Globus pallidus (tissue), 1 donor: ENCODE results near the gene RPH3AL.
A peak's percentile ranks its signal among the peaks of the same experiment; 100 is the strongest.
"Not testable (repeated sequence)": the region's sequence is repeated elsewhere in the genome, so short reads cannot be mapped to it uniquely, and the experiment has no call there.

ENCODE experiments used
- DNase-seq: peaks from one replicate; pipeline ENCODE4 v3.0.0-alpha.2; 2015; ENCODE audit warnings: low spot score

The RPH3AL gene

DNA sequence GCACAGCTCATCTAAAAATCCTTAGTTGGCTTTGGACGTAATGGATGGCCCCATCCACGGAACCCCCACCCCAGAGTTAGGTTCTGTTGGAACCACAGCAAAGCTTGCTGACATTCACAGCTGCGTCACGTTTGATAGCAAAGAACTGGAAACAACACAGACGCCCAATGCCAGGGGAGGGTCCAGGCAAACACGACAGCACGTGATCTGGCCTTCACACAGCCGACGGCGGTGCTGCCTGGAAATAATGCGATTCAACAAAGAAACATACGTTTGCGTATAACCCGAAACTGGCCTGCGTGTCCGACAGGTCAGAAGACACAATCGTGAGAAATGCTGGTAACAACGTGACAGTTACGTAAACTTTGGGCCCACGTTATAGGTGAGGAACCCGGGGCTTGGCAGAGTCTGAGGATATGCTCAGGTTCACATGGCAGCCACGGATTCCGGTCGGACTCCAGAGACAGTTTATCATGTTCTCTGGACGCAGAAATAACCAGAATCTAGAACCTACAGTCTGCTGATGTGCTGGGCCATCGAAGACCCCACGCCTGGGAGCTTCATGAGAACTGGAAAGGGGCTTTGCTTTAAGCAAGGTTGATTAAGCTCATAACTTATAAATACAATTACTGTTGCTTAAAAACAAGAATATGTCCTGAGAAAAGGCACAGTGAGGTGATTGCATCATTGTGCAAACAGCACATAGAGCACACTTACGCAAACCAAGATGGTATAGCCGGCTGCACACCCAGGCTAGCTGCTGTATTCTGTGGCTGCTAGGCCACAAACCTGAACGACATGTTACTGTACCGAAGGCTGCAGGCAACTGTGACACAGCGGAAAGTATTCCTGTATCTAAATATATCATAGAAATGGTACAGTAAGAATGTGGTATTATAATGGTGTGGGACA, 70.4 kb downstream of the RPH3AL start:
- DNase-seq: no peak

DNA sequence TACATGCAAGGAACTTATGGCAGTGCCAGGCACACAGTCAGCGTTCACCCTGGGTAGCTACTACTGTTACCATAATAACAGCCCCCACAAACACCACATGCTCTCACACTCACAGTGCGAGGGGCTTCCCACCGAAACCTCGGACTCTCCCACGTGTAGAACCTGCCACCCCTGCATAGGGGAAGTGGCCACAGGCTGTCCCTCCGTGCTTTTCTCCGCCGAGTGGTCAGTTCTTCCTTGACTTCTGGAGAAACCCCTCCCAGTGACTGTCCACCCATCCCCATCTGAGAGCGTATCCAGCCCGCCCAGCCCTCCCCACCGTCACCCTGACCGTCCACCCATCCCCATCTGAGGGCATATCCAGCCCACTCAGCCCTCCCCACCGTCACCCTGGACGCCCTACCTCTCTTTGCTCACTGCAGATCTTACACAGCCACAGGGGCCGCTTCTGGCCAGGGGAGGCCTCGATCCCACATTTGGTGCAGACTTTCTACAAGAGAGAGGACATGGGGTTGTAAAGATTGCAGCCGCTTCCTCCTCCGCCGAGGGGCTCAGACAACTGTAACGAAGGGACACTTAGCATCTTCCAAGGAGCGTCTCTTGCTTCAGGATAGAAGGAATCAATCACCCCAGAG, 71.1 kb downstream of the RPH3AL start:
- no peak for DNase-seq

DNA sequence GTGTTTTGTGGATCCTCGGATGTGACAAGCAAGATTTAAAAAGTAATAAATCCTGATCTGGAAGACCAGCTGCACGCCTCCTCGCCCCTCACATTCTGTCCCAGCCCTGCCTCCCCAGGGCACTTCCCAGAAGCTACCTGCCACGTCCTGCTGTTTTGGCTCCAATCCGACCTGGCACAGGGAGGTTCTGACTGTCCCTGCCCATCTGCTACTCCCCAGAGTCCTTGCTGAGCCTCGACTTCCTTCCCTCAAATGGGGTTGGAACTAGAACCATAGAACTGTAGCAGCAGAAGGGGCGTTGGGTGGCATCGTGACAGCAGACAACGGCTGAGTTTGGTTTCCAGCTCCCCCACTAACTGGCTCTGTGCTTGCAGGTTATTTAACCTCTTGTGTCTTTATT, 71.7 kb downstream of the RPH3AL start:
- no peak for DNase-seq

DNA sequence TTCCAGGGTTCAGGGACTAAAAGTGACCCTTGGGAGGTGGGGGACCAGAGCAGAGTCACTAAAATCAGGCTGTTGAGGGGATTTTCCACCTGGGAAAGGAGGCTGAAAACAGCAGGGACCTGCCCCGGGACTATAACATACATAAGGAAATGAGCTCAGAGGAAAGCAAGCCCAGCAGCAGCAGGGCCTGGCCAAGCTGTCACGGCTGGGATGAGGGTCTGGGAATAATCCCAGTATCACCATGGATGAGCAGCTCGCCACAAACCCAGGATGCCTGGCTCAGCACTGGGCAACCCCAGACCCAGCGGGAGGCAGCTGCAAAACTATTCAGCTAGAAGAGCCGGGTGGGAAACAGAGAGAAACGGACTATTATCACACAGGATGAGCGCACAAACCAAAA, 72.4 kb downstream of the RPH3AL start:
- no peak for DNase-seq

DNA sequence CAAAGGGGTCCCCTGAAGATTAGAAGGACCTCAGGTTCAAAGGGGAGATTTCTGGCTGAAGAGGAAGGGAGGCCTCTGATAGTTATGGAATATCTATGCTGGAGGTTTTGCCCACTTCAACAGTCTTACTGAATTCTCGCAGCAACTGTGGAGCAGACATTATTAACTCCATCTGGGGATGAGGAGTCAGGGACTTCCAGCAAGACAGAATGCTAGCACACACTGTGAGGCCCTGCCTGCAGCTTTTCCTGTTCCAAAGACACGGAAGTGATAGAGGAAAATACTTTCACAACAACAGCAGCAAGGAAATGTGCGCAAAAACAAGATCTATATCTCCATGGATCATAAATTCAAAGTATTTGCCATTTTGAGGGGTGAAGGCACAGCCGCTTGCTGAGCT, 72.8 kb downstream of the RPH3AL start:
- DNase-seq: no peak

DNA sequence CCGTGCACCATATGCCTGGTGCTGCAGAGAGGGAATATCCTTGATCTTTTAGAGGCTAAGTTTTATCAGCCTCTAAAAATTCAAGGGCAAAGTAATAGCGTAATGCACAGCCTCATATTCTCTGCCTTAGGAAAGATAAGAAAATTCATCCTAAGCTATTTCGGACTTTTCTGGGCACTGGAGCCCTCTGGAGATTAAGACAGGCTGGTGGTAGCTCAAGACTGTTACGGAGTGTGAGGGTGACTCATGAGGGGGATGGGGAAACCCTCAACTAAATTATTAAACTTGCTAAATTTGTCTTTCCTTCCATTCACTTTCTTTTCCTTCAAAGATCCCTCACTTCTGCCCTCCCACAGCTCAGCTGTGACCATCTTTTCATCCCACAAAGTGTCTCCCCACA, 73.3 kb downstream of the RPH3AL start:
- DNase-seq: no peak

DNA sequence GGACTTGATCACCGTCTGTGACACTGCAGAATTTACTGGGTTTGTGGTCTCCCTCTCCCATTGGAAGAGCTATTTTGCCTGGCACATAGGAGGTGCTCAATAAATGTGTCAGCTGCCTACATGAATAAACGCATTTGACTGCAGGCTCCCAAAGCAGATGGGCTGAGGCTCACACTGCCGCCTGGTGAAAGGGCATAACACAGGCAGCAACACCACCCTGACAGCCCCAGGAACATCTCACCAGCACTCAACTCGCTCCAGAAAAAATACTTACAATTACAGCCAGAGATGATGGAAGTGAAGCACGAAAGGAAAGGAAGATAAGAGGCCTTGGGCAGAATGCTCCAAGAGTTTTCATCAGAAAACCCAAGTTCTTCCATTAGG, 73.9 kb downstream of the RPH3AL start:
- DNase-seq: no peak

DNA sequence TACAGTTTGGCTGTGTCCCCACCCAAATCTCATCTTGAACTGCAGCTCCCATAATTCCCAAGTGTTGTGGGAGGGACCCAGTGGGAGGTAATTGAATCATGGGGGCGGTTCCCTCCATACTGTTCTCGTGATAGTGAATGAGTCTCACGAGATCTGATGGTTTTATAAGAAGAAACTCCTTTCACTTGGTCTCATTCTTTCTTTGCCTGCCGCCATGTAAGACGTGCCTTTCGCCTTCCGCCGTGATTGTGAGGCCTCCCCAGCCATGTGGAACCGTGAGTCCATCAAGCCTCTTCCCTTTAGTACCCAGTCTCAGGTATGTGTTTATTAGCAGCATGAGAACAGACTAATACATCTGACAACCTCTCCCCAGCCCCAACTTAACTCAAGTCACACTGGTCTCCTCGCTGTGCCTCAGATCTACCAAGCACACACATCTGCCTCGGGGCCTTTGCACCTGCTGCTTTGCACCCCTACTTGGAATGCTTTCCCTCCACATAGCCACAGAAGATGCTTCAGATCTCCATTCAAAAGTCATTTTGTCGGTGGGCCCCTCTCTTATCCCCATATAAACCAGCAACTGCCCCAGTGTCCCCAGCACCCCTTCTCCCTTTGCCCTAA, 74.4 kb downstream of the RPH3AL start:
- no peak for DNase-seq

DNA sequence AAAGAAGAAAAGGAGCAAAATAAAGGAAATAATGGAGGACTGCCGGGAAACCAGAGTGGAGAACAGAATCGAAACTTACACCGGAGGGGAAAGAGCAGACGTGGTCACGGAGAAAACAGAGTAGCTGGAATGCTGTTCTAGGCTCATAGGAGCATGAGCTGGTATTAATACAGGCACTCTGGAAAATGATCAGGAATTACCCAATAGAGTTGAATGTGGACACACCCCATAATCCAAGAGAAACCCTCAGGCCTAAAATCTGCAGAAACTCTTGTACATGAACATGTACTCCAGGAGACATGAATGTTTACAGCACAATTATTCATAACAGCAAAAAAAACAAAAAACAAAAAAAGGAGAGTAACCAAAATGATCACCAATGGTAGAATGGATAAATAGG, 77.7 kb downstream of the RPH3AL start:
- no peak for DNase-seq

DNA sequence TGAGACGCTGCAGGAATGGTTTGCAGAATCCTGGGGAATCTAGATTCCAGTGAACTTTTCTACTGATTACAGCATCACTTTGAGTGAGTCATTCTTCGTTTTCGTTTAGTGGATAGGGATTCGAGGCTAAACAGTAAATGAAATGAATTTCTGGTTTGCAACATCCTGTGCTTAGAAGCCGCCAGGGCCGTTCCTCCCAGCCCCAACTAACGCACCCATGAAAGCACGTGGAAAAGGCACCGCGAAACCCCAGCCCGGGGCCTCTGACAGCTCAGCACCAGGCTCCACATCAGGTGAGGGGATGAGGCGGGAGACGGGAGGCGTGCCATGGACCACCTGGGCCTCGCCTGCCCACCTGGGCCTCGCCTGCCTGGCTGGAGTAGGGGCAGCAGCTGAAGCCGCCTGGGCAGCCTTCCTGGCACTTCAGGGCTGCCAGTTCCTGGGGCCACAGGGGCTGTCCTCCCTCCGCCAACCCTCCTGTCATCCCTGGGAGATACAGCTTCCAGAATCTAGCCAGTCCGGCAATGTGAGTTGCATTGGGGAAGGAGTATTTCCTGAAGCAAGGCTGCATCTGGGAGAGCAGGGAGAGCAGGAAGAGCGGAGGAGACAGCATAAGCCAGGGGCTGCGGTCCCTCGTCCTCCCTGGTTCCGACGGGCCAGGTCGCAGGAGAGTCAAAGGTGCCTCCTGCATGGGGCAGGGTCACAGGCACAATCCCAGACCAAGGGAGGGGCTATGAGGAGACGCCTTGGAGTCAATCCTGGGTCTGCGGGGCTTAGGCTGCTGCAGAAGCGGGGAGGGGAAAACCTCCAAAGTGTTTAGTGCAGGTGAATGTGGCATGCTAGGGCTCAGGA, 78.4 kb downstream of the RPH3AL start:
- no peak for DNase-seq

DNA sequence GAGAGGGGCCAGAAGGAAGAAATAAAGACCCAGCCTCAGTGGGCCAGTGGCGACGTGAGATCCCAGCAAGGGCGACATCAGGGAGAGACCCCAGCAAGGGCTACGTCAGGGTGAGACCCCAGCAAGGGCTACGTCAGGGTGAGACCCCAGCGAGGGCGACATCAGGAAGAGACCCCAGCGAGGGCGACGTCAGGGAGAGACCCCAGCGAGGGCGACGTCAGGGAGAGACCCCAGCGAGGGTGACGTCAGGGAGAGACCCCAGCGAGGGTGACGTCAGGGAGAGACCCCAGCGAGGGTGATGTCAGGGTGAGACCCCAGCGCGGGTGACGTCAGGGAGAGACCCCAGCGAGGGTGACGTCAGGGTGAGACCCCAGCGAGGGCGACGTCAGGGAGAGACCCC, 79.8 kb downstream of the RPH3AL start:
- DNase-seq: not testable (repeated sequence)

DNA sequence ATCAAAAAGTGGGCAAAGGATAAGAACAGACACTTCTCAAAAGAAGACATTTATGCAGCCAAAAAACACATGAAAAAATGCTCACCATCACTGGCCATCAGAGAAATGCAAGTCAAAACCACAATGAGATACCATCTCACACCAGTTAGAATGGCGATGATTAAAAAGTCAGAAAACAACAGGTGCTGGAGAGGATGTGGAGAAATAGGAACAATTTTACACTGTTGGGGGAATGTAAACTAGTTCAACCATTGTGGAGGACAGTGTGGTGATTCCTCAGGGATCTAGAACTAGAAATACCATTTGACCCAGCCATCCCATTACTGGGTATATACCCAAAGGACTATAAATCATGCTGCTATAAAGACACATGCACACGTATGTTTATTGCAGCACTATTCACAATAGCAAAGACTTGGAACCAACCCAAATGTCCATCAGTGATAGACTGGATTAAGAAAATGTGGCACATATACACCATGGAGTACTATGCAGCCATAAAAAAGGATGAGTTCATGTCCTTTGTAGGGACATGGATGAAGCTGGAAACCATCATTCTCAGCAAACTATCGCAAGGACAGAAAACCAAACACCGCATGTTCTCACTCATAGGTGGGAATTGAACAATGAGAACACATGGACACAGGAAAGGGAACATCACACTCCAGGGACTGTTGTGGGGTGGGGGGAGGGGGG, 80.5 kb downstream of the RPH3AL start:
- not testable (repeated sequence) for DNase-seq

DNA sequence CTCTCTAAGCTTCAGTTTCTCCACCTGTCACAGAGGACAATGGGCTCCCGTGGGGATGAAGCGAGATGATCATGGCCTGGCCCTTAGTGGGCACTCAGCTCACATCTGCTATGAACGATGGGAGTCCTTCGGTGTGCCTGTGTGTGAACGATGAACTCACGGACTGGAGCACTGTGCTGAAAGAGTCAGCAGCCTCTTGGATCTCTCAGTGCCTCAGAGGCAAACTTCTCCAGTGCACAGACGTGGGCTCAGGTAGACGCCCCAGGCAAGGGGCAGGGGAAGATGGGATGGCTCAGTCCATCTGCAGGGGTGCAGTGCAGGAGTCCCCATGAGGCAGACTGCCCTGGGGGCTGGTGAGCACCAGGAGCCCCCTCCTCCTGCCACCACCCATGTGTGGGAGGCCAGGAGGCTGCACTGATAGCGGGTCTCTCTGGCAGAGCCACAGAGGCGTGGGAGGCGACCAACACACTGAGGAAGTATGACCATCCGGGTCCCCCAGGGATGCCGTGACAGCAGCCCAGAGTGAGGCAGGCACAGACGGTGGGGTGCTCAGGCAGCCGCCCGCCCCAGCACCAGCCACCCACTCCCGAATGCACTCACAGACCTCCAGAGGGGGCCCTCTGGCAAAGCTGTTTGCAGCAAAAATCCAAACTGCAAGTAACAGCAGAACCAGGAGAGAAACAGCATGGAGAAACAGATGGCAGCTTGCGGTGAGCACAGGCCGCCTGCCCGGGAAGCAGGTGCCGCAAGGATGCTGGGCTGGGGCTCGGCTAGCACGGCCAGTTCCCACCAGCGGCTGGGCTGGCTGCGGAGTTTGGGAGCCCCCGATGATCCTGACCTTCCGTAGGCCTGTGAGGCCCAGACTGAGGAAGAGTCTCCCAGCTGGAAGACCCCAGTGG, 82.7 kb downstream of the RPH3AL start:
- DNase-seq: no peak

DNA sequence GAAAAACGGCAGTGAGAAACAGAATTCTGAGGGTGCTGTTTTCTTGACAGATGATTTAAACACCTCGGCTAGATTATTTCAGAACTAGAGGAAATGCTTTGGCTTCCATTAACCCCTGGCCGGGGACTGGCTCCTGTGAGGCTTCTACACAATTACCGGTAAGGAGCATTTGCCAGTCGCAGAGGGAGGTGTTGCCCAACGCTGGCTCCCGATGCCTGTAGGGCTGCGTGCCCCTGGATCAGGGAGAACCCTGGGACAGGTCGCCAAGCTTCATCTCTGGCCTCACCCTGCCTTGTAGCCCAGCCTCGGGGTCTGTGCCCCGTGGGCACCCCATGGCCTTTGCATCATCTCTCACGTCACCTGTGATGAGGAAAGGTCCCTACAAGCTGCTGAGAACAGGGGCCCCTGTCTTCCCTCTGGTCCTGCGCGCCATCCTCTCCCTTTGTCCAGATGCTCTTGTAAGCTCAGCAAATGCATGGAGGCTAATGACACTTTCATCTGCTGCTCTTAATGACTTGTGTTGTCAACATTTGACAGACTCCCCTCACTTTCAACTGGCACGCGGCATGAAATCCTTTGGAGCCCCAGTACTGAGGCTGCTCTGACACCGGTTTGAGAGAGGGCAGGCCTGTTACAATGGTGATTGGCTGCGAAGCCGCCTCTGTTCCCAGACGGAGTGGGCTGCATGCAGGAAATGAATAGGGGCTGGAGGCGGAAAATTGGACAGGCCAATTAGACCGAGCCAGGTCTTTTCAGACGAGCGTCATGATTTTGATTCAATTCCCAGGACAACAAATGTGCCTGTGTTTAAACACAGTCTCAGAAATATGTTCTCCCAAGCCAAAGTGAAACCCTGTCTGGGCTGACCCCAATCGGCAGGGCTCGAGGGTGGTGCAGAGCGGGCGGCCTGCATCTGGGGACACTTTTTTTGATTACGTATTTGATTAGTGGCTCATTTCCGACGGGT, 85.6 kb downstream of the RPH3AL start:
- peak; percentile 60 for DNase-seq

DNA sequence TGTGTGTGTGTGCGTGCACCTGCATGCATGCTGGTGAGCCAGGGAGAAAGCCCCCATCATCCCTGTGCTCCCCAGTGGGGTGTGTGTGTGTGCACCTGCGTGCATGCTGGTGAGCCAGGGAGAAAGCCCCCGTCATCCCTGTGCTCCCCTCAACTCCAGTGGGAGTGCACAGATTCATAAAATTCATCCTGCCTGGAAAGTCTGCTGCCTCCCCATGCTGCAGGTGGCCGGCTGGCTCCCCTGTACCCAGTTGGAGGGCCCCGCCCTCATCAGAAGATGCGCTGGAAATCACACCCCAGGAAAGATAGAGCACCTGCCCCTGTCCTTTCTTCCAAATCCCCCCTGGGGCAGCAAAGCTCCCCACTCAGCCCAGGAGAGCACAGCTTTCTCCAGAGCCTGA, 86.4 kb downstream of the RPH3AL start:
- DNase-seq: no peak

DNA sequence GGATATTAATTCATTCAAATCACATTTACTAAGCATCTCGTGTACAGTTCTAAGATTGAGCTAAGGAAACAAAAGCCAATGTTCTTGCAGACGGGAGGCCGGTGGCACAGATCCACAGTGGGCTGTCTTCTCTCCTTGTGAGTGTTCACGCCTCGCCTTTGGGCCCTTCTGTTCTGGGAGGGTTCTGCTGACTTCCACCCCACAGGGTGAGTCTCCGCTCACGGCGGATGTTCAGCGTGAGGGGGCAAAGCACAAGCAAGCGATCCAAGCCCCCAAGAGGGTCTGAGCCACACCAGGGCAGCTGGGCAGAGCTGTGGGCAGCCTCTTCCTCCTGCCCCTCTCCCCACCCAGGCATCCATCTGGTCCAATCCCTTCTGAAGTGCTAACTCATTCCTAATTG, 86.9 kb downstream of the RPH3AL start:
- no peak for DNase-seq

DNA sequence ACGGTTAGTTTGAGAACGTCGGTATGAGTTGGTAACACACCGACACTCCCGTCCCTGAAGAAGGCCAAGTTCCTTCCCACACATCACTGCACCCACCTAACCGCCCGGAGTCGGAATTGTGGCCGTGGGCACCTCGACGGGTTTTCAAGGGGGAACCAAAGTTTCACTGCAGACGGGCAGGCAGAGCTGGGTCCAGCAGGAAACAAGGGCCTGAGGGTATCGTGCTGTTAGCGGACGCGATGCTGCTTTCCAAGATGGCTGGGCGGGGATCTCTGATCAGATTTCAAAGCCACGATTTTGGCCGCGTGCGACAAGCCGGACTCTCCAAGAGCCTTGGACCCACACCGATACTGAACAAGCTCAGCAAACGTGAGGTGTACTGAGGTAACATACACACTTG, 88.8 kb downstream of the RPH3AL start:
- no peak for DNase-seq

DNA sequence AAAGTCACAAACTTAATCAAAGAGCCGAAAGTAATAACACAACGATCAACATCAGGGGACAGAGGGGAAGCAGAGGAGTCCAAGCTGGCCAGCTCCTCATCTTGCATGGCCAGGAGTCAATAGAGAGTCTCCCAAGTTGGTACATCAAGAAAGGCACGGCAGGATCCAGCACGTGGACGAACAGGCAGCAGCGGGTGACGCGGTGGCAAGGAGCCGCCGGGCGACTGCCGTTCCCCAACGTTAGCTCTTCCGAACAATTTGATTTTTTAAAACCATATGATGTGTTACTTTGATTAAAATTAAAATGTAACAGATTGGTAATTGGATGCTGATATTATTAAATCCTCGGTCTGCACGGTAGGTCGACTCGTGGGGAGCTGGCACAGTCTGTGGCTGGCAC, 89.3 kb downstream of the RPH3AL start:
- DNase-seq: no peak

DNA sequence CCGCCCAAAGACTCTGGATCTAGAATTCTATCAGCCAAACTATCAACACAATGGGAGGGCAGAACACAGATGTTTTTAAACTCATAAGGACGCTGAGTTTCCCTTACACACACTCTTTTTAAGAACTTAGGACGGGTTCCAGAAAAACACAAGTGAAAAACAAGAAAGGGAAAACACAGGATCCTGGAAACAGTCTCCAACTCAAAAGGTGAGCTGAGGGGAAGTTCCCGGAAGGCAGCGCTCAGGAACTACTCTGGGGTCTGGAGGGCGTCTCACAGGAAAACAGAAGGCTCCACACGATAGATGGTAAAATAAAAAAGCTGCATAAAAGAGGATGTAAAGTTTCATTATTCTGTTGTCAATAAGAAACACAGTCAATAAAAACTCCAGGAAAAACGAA, 91.0 kb downstream of the RPH3AL start:
- DNase-seq: no peak
